HG02885 (cell line): ENCODE results near the gene TTC23L.

Experiments
- ATAC-seq: cut with Tn5 transposase; IDR thresholded peaks from one replicate; pipeline ENCODE4 v1.9.1; 2021; ENCODE audit warnings: mild to moderate bottlenecking; ENCODE audit not compliant: unreplicated experiment, poor library complexity

The TTC23L gene

GRCh38 chr5:34867660-34868059 lies 28.7 kb downstream of the TTC23L start:
- ATAC-seq: no peak

- no peak for ATAC-seq
Observed at GRCh38 chr5:34868791-34869190, 29.8 kb downstream of the TTC23L start.

- ATAC-seq: no peak
Observed at GRCh38 chr5:34869256-34869655, 30.3 kb downstream of the TTC23L start.

GRCh38 chr5:34870382-34870781 lies 31.4 kb downstream of the TTC23L start:
- ATAC-seq: no peak

GRCh38 chr5:34876275-34876674 lies 37.3 kb downstream of the TTC23L start:
- ATAC-seq: no peak

GRCh38 chr5:34881246-34881645 lies 42.3 kb downstream of the TTC23L start:
- ATAC-seq: no peak

GRCh38 chr5:34886392-34887119 lies 47.6 kb downstream of the TTC23L start:
- ATAC-seq: no peak

GRCh38 chr5:34889394-34889793 lies 50.4 kb downstream of the TTC23L start:
- no peak for ATAC-seq

GRCh38 chr5:34891981-34892380 lies 53.0 kb downstream of the TTC23L start:
- no peak for ATAC-seq

- ATAC-seq: no peak
Observed at GRCh38 chr5:34892414-34892813, 53.5 kb downstream of the TTC23L start.

GRCh38 chr5:34894716-34895115 lies 55.8 kb downstream of the TTC23L start:
- ATAC-seq: no peak

- ATAC-seq: no peak
Observed at GRCh38 chr5:34895641-34896419, 56.9 kb downstream of the TTC23L start.

- no peak for ATAC-seq
Observed at GRCh38 chr5:34897646-34898045, 58.7 kb downstream of the TTC23L start.

- peak; percentile 94 for ATAC-seq
Observed at GRCh38 chr5:34898258-34898895, 59.4 kb downstream of the TTC23L start.

- no peak for ATAC-seq
Observed at GRCh38 chr5:34899066-34899465, 60.1 kb downstream of the TTC23L start.

GRCh38 chr5:34900652-34901051 lies 61.7 kb downstream of the TTC23L start:
- no peak for ATAC-seq

- no peak for ATAC-seq
Observed at GRCh38 chr5:34903260-34903659, 64.3 kb downstream of the TTC23L start.

- no peak for ATAC-seq
Observed at GRCh38 chr5:34905564-34905963, 66.6 kb downstream of the TTC23L start.

- ATAC-seq: no peak
Observed at GRCh38 chr5:34913072-34913471, 74.1 kb downstream of the TTC23L start.

- peak; percentile 19 for ATAC-seq
Observed at GRCh38 chr5:34914671-34915138, 75.7 kb downstream of the TTC23L start.
